Activated CD4-positive, alpha-beta T cell treated with anti-CD3 and anti-CD28 coated beads, Interleukin-2, amount 50 U/mL, for 16 hours (primary cell): ENCODE data around the gene TMEM255B.

Experiments
- DNase-seq: peaks from one replicate; pipeline ENCODE4 v3.0.0-alpha.2; 2020

TMEM255B gene

DNA sequence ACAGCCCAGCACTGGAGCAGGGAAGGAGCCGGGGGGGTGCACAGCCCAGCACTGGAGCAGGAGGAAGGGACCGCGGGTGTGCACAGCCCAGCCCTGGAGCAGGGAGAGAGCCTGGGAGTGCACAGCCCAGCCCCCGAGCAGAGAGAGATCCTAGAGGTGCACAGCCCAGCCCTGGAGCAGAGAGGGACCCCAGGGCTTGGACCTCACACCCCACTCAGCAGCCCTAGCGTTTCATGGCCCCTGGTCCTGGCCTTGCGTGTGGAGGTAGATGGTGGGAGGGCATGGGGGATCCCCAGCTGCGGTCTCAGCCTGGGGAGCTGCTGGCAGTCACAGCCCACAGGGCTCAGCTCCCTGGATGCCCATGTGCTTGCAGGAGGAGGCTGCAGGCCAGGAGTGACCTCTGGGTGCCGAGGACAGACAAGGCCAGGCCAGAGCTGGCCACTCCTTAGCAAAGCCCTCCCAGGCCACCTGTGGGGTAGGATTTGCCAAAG is 79.7 kb downstream of the TMEM255B start:
- DNase-seq = no peak

DNA sequence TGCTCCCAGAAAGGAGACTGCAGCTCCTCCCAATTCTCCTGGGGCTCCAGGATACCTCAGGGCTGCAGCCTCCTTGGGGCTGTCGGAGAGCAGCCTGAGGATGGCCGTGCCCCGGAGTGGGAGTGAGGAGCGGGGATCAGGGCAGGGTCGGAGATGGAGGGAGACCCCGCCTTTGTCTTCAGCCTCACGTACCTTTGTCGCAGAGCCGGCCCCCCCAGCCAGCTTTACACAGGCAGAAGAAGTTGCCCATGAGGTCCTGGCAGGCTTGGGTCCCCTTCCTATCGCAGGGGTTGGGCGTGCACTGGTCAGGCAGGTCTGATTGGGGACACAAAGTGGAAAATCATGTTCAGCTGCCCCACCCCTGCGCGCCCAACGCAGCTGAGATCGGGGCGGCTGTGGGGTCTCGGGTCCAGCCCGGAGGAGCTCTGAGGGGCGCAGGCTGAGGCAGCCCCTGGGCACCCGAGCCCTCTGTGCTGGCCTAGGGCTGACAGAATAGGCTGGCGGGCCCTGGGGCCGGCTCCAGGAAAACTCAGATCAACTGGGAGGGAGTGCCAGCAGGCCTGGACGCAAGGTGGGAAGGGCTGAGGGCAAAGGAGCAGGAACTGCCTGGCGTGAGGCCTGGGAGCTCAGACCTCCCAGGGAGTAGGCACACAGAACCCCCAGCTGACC is 80.6 kb downstream of the TMEM255B start:
- no peak for DNase-seq

DNA sequence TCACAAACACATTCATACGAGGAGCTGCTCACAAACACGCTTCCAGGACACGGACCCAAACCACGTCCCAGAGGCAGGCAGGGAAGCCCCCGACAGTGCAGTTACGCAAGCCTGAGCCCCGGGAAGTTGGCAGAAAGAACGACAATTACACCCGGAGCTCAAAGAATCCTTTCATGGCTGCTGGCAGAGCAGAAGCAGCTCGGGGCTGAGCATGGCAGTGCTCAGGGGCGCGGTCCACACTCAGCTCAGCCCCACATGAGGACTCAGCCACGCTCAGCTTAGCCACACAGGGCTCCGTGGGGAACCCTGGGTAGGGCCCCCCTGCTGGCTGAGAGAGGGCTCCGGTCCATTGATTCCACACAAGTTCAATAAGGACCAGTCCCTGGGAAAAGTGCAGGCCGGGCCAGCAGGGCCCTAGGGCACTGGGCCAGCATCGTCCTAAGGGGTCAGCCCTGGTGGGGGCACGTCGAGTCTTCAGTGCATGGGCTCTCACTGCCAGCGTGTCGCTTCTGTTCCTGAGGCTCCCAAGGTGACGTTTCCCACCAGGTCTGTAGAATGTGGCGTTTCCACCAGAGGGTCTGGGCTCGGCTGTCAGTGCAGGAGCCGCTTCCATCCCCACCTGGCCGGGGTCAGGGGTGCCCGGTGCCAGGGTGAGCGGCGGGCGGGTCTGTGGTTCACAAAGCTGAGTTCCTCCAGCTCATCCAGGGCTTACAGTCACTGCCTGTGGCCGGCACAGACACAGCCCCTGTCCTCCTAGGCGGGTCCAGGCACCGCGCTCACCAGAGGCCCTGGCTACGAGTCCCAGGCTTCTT is 81.7 kb downstream of the TMEM255B start:
- no peak for DNase-seq

GRCh38 chr13:113841353-113841650 is 82.3 kb downstream of the TMEM255B start:
- no peak for DNase-seq

DNA sequence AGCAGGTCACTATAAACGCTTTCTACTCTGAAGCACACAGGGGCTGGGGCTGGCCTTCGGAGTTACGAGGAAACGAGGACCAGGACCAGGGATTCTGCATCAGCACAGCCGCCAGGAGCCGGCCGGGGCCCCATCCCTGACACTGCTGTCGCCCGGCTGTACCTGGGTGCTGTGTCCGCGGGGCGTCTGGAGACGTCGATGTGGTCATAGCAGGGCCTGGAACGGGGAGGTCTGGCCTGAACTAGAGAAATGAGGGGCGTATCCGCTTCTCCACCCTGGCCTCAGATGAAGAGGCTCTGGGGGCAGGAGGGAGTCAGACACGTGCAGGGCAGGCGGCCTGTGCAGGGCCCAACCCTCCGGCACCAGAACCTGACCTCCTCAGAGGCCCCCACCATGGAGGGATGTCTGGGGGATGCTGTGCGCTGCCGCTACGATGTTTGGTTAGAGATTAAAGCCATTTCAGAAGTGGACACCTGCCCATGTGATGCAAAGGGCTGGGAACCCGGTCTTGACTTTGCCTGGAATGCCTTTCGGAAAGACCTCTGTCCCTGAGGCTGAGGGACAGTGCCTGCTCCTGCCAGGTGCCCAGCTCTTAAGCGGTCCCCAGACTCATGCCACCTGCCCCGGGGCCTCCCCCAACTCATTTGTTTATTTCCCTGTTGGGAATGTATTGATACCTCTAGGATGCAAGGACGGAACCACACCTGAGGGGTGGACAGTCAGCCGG is 83.5 kb downstream of the TMEM255B start:
- no peak for DNase-seq

DNA sequence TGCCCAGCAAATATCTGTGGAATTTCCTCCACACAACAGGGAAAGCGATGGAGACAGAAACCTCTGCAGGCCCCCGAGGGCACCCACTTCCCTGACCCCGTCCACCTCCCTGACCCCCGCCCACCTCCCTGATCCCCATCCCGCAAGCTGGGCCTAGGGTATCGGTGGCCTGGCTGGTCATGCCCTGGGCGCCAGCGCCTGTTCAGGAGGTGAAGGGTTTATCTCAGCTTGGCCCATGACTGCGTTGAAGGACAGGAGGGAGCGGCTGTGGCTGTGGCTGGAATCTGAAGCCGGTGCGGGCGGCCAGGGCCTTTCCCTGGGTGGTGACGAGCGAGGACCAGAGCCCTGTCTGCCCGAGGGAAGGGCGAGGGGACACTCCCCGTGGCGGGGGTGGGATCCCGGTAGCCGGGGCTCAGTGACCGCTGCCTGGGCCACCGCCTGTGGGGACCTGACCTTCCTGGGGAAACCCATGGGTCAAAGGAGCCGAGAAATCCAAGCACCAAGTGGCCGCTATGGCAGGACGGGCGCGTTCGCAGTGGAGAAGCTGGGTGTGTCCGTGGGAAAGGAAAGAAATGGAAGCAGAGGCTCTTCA is 84.1 kb downstream of the TMEM255B start:
- DNase-seq = no peak

GRCh38 chr13:113843864-113844556 is 85.0 kb downstream of the TMEM255B start:
- no peak for DNase-seq

GRCh38 chr13:113845055-113845454 is 86.0 kb downstream of the TMEM255B start:
- no peak for DNase-seq

GRCh38 chr13:113845723-113846635 is 87.0 kb downstream of the TMEM255B start:
- no peak for DNase-seq

DNA sequence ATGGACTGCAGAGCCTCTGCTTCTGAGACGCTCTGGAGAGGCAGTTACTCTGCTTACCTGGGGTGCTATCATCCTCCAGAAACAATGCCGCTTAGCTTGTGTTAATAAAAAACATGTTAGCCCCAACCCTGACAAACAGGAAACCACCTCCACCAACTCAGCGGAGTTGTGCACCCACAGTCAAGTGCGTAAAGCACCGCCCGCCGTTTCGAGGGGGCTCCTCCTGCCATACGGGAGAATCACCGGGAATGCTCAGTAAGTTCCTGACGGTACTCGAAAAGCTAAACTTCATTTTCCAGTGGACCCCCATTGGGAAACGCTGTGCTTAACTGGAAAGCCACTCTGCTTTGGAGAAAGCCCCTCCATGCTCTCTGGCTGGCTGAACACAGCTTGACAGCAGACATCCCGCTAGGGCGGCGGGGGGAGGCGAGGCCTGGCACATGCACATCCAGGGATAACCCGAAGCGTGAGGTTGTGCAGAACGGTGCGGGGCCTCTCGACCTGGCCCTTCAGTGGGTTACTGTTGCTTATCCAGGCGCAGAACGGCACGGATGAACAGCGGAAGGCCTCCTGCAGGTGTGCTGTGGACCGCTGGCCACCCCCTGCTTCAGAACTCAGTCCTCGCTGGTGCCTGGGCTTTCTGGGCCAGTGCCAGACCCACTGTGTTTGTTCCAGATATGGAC is 87.8 kb downstream of the TMEM255B start:
- peak; percentile 5 for DNase-seq

DNA sequence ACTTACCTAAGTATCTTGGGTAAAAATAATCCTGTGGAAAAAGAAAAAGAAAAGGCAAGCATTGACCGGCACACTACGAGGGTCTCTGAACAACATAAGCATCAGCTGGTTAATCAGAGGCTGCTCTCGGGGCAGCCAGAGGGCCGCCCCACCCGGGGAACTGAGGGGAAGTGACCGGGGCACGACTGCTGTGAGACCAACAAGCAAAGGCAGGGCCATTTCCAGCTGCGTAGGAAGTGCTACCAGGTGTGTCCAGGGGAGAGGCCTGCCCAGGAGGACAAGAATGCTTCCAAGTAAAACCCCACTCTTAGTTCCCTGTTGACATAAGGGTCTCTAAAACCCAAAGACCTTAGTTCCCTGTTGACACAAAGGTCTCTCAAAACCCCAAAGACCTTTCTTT is 89.0 kb downstream of the TMEM255B start:
- no peak for DNase-seq

DNA sequence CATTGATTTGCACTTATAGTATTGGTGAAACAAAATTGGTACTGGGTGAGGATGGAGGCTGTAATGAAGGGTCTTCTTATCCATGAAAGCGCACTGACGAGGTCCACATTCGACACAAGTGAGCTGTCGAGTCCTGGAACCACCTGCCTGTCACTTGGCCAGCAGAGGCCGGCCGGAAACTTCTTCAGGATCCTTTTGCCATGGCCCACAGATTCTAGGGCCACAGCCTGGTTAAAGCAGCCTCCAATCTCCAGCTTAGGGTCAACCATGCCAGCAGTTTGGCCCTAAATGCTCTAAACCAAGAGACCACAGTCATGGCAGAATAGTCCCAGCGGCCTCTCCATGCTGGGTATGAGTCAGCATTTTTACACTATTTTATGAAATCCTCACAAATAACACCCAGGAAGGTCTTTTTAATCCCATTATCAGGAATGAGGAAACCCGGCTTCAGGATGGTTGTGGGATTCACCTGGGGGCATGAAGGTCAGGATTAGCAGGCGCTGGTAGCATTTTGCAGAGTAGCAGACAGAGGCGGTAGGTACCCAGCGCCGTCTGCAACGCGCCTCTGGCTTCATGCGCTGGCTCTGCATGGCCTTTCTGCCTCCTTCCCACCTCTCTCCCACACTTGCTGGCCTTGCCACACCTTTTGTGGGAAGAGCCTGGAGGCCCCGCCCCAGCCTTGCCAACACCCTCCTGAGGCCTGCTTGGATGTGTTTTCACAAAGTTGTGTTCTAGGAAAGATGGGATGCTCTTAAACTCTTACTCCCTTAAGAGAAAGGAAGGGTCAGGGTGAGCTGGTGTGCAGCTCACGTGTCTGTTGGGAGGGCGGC is 89.6 kb downstream of the TMEM255B start:
- DNase-seq = no peak

- no peak for DNase-seq
These were observed 90.5 kb downstream of the TMEM255B start for GRCh38 chr13:113849546-113849945.

- no peak for DNase-seq
These were observed 91.1 kb downstream of the TMEM255B start for GRCh38 chr13:113849981-113850721.

DNA sequence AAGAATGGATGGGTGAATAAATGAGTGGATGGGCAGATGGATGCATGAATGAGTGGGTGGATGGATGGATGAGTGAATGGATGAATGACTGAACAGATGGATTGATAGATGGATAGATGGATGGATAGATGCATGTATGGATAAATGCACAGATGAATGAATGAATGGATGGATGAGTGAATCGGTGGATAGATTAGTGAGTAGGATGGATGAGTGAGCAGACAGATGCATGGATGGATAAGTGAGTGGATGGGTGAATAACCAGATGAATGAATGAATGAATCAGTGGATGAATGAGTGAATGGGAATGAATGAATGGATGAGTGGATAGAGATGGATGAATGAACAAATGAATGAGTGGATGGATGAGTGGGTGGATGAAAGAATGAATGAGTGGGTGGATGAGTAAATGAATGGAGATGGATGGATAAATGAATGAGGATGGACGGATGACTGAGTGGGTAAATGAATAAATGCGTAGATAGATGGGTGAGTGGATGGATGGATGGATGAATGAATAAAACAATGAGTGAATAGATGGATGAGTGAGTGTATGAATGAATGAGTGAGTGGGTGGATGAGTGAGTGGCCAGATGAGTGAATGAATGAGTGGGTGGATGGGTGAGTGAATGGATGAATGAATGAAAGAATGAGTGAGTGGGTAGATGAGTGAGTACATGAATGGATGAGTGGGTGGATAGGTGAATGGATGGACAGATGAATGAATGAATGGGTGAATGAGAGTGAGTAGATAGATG is 91.9 kb downstream of the TMEM255B start:
- DNase-seq = no peak

- no peak for DNase-seq
These were observed 92.4 kb downstream of the TMEM255B start for GRCh38 chr13:113851480-113851803.

- DNase-seq = no peak
These were observed 93.0 kb downstream of the TMEM255B start for GRCh38 chr13:113851826-113852535.
